BLaER1 treated with 17β-estradiol and CSF1 and Interleukin-3, amounts not matched to agents 10 nM and 100 nM (cell line): ENCODE results near the gene ERGIC1.

Experiments
- H3K27ac ChIP-seq, 11 experiments: shearing (Covaris generic); formaldehyde crosslinking; 2 replicates each; pipeline ENCODE4 v1.8.1; 2022
- H3K27me3 ChIP-seq, 11 experiments: shearing (Covaris generic); formaldehyde crosslinking; 2 replicates each; pipeline ENCODE4 v1.8.1; 2022
- H3K36me3 ChIP-seq, 11 experiments: shearing (Covaris generic); formaldehyde crosslinking; 2 replicates each; pipeline ENCODE4 v1.8.1; 2022
- H3K4me1 ChIP-seq, 10 experiments: shearing (Covaris generic); formaldehyde crosslinking; 2 replicates each; pipeline ENCODE4 v1.8.1; 2022
- H3K4me2 ChIP-seq, 11 experiments: shearing (Covaris generic); formaldehyde crosslinking; 2 replicates each; pipeline ENCODE4 v1.8.1; 2022
- H3K4me3 ChIP-seq, 10 experiments: shearing (Covaris generic); formaldehyde crosslinking; 2 replicates each; pipeline ENCODE4 v1.8.1; 2022
- H3K9ac ChIP-seq, 11 experiments: shearing (Covaris generic); formaldehyde crosslinking; 2 replicates each; pipeline ENCODE4 v1.8.1; 2022
- H3K9me3 ChIP-seq, 11 experiments: shearing (Covaris generic); formaldehyde crosslinking; replicated peaks in 1 of 11; 2 replicates each; pipeline ENCODE4 v1.8.1; 2022
- H4K20me1 ChIP-seq, 11 experiments: shearing (Covaris generic); formaldehyde crosslinking; 2 replicates each; pipeline ENCODE4 v1.8.1; 2022
- Cebpa-rat ChIP-seq, 11 experiments: shearing (Covaris generic); IDR thresholded peaks; 2 replicates each; pipeline ENCODE4 v1.8.1; 2022

ERGIC1 gene

GRCh38 chr5:172864747-172865146 is 30.7 kb downstream of the ERGIC1 start:
- no peak overlapping the region for H3K9ac ChIP-seq
- H3K4me2 ChIP-seq = peak overlapping the region in 7 of 11 experiments; percentile 9 to 96 (median 89); a peak in 7 of 22 replicates
- H3K9me3 ChIP-seq = no peaks in the 10 kb centered on the region
- H3K36me3 ChIP-seq = peaks cover 0 to 68% (median 11%) of the 10 kb centered on the region in 11 experiments; a peak in 13 of 22 replicates
- peaks cover 59 to 99% (median 91%) of the 10 kb centered on the region in 10 experiments for H3K4me1 ChIP-seq
- H3K27ac ChIP-seq = no peak overlapping the region; a peak in 1 of 22 replicates
- no peak overlapping the region for H3K4me3 ChIP-seq
- H3K27me3 ChIP-seq = no peaks in the 10 kb centered on the region
- peaks cover 18 to 95% (median 37%) of the 10 kb centered on the region in 11 experiments; a peak in 20 of 22 replicates for H4K20me1 ChIP-seq
- TF ChIP-seq Cebpa-rat (IDR thresholded peaks at IDR 0.05) = no peak

- no peaks in the 10 kb centered on the region for H3K9me3 ChIP-seq
- H3K36me3 ChIP-seq = peaks cover 0 to 56% (median 8%) of the 10 kb centered on the region in 11 experiments; a peak in 12 of 22 replicates
- H3K4me1 ChIP-seq = peaks cover 60 to 99% (median 92%) of the 10 kb centered on the region in 10 experiments
- peaks cover 5 to 93% (median 21%) of the 10 kb centered on the region in 11 experiments; a peak in 16 of 22 replicates for H4K20me1 ChIP-seq
- TF ChIP-seq Cebpa-rat (IDR thresholded peaks at IDR 0.05) = no peak
- no peaks in the 10 kb centered on the region for H3K27me3 ChIP-seq
- peak overlapping the region in 10 of 11 experiments; percentile 6 to 96 (median 90); a peak in 18 of 22 replicates for H3K4me2 ChIP-seq
- H3K27ac ChIP-seq = peak overlapping the region in 4 of 11 experiments; percentile 2 to 45 (median 34); a peak in 5 of 22 replicates
- H3K4me3 ChIP-seq = no peak overlapping the region
- peak overlapping the region in 4 of 11 experiments; percentile 11 to 37 (median 26); a peak in 4 of 22 replicates for H3K9ac ChIP-seq
These were observed 32.3 kb downstream of the ERGIC1 start for GRCh38 chr5:172866378-172866777.

GRCh38 chr5:172866802-172867748 is 33.0 kb downstream of the ERGIC1 start:
- Histone ChIP-seq H3K9me3 (no peaks in the 10 kb centered on the region), H3K27me3 (no peaks in the 10 kb centered on the region), H3K36me3 (peaks cover 0 to 49% (median 8%) of the 10 kb centered on the region in 11 experiments; a peak in 12 of 22 replicates), H3K9ac (peak overlapping the region in 4 of 11 experiments; percentile 15 to 75 (median 26); a peak in 4 of 22 replicates), H3K4me2 (peak overlapping the region; percentile 75 to 96 (median 90); a peak in 21 of 22 replicates), H3K27ac (peak overlapping the region in 5 of 11 experiments; percentile 19 to 88 (median 36); a peak in 8 of 22 replicates), H3K4me3 (no peak overlapping the region), H4K20me1 (peaks cover 5 to 86% (median 19%) of the 10 kb centered on the region in 11 experiments; a peak in 16 of 22 replicates), H3K4me1 (peaks cover 60 to 99% (median 92%) of the 10 kb centered on the region in 10 experiments)
- TF ChIP-seq Cebpa-rat (IDR thresholded peaks at IDR 0.05) = no peak

GRCh38 chr5:172867761-172868435 is 33.8 kb downstream of the ERGIC1 start:
- Histone ChIP-seq H3K9ac (peak overlapping the region in 6 of 11 experiments; percentile 2 to 75 (median 52); a peak in 5 of 22 replicates), H3K9me3 (no peaks in the 10 kb centered on the region), H3K36me3 (peaks cover 0 to 41% (median 8%) of the 10 kb centered on the region in 11 experiments; a peak in 12 of 22 replicates), H3K27ac (peak overlapping the region in 8 of 11 experiments; percentile 27 to 88 (median 85); a peak in 11 of 22 replicates), H3K27me3 (no peaks in the 10 kb centered on the region), H3K4me2 (peak overlapping the region; percentile 75 to 96 (median 90)), H4K20me1 (peaks cover 5 to 85% (median 19%) of the 10 kb centered on the region in 11 experiments; a peak in 16 of 22 replicates), H3K4me3 (no peak overlapping the region), H3K4me1 (peaks cover 60 to 99% (median 92%) of the 10 kb centered on the region in 10 experiments)
- no peak for TF ChIP-seq Cebpa-rat (IDR thresholded peaks at IDR 0.05)

GRCh38 chr5:172868436-172868923 is 34.4 kb downstream of the ERGIC1 start:
- no peak for TF ChIP-seq Cebpa-rat (IDR thresholded peaks at IDR 0.05)
- peak overlapping the region in 5 of 10 experiments; percentile 6 to 37 (median 21); a peak in 5 of 20 replicates for H3K4me3 ChIP-seq
- peak overlapping the region in 10 of 11 experiments; percentile 8 to 80 (median 73); a peak in 17 of 22 replicates for H3K9ac ChIP-seq
- peaks cover 5 to 85% (median 19%) of the 10 kb centered on the region in 11 experiments; a peak in 16 of 22 replicates for H4K20me1 ChIP-seq
- peak overlapping the region in 10 of 11 experiments; percentile 73 to 88 (median 84); a peak in 18 of 22 replicates for H3K27ac ChIP-seq
- no peaks in the 10 kb centered on the region for H3K27me3 ChIP-seq
- H3K9me3 ChIP-seq = no peaks in the 10 kb centered on the region
- H3K36me3 ChIP-seq = peaks cover 0 to 39% (median 4%) of the 10 kb centered on the region in 11 experiments; a peak in 11 of 22 replicates
- H3K4me2 ChIP-seq = peak overlapping the region; percentile 75 to 96 (median 90)
- H3K4me1 ChIP-seq = peaks cover 65 to 99% (median 93%) of the 10 kb centered on the region in 10 experiments

GRCh38 chr5:172868924-172869591 is 35.0 kb downstream of the ERGIC1 start:
- Histone ChIP-seq H3K4me3 (peak overlapping the region in 6 of 10 experiments; percentile 6 to 37 (median 22); a peak in 7 of 20 replicates), H3K27me3 (no peaks in the 10 kb centered on the region), H3K4me2 (peak overlapping the region; percentile 75 to 96 (median 90)), H3K4me1 (peaks cover 70 to 100% (median 99%) of the 10 kb centered on the region in 10 experiments), H3K36me3 (peaks cover 0 to 37% (median 0%) of the 10 kb centered on the region in 11 experiments; a peak in 6 of 22 replicates), H3K9ac (peak overlapping the region; percentile 3 to 80 (median 71); a peak in 19 of 22 replicates), H4K20me1 (peaks cover 5 to 86% (median 19%) of the 10 kb centered on the region in 11 experiments; a peak in 16 of 22 replicates), H3K9me3 (no peaks in the 10 kb centered on the region), H3K27ac (peak overlapping the region in 10 of 11 experiments; percentile 73 to 88 (median 84); a peak in 21 of 22 replicates)
- TF ChIP-seq Cebpa-rat (IDR thresholded peaks at IDR 0.05) = no peak

- H3K4me2 ChIP-seq = peak overlapping the region; percentile 75 to 96 (median 90)
- TF ChIP-seq Cebpa-rat (IDR thresholded peaks at IDR 0.05) = no peak
- H3K9me3 ChIP-seq = no peaks in the 10 kb centered on the region
- H4K20me1 ChIP-seq = peaks cover 5 to 80% (median 19%) of the 10 kb centered on the region in 11 experiments; a peak in 16 of 22 replicates
- peak overlapping the region in 3 of 10 experiments; percentile 1 to 38 (median 17); a peak in 1 of 20 replicates for H3K4me3 ChIP-seq
- peak overlapping the region; percentile 3 to 80 (median 71); a peak in 21 of 22 replicates for H3K9ac ChIP-seq
- H3K36me3 ChIP-seq = peaks cover 0 to 31% (median 0%) of the 10 kb centered on the region in 11 experiments; a peak in 6 of 22 replicates
- no peaks in the 10 kb centered on the region for H3K27me3 ChIP-seq
- peaks cover 75 to 100% (median 100%) of the 10 kb centered on the region in 10 experiments for H3K4me1 ChIP-seq
- H3K27ac ChIP-seq = peak overlapping the region; percentile 51 to 88 (median 84); a peak in 21 of 22 replicates
These were observed 35.6 kb downstream of the ERGIC1 start for GRCh38 chr5:172869691-172870090.
